ENCODE measurements around the gene MARCKSL1.

MARCKSL1 gene

DNA sequence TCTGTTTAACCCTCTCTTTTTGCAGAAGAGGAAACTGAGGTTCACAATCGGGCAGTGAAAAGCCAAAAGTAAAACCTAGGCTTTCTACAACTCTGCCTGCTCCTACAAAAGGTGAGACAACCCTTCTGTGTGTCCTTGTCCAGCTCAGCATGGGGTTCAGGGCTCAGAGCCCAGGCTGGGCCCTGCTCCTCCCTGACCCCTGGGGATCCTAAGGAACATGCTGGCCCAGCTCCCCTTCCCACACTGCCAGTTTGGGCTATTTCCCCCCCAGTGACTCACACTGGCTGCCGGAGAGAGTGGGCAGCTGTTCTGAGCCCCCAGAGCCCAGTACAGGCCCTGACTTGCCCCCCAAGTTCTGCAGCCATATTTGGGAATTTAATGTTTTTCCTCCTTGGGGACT lies 17.4 kb upstream of the MARCKSL1 start:
- no peak for DNase-seq (ENCODE audit: low read depth in 2 of 3, low spot score in 1 of 3)

DNA sequence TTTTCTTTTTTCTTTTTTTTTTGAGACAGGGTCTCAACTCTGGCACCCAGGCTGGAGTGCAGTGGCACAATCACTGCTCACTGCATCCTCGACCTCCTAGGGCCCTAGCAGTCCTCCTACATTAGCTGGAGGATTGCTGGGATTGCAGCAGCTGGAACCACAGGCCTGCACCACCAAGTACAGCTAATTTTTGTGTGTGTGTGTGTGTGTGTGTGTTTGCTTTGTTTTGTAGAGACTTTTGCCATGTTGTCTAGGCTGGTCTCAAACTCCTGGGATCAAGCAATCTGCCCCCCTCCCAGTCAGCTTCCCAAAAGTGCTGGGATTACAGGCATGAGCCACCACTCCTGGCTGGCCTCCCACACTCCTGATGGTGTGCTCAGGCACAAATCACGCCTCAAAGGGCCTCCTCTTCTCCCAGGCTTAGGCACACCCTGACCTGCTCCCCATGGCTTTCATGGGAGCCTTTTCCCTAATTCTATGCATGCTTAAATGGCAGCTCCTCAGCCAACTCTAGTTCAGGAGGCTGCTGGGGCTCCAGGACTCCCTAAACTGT lies 16.9 kb upstream of the MARCKSL1 start:
- DNase-seq (ENCODE audit: low read depth in 2 of 3, low spot score in 1 of 3): no peak

DNA sequence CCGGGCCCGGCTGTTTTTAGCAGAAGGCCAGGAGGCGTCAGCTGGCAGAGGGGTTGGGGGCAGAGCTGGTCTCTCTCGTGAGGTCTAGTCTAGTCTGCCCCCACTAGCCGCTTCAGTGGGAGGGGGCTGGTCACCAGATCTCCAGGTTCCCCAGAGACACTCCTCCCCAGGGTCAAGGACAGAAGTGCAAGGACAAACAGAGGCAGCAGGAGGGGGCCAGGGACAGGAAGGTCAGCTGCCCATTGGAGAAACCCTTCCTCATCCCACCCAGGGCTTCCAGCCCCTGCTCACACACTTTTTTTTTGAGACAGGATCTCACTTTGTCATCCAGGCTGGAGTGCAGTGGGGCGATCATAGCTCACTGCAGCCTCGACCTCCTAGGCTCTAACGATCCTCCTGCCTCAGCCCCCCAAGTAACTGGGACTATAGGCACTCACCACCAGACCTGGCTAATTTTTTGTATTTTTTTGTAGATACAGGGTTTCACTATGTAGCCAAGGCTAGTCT lies 16.3 kb upstream of the MARCKSL1 start:
- no peak for DNase-seq (ENCODE audit: low read depth in 2 of 3, low spot score in 1 of 3)

DNA sequence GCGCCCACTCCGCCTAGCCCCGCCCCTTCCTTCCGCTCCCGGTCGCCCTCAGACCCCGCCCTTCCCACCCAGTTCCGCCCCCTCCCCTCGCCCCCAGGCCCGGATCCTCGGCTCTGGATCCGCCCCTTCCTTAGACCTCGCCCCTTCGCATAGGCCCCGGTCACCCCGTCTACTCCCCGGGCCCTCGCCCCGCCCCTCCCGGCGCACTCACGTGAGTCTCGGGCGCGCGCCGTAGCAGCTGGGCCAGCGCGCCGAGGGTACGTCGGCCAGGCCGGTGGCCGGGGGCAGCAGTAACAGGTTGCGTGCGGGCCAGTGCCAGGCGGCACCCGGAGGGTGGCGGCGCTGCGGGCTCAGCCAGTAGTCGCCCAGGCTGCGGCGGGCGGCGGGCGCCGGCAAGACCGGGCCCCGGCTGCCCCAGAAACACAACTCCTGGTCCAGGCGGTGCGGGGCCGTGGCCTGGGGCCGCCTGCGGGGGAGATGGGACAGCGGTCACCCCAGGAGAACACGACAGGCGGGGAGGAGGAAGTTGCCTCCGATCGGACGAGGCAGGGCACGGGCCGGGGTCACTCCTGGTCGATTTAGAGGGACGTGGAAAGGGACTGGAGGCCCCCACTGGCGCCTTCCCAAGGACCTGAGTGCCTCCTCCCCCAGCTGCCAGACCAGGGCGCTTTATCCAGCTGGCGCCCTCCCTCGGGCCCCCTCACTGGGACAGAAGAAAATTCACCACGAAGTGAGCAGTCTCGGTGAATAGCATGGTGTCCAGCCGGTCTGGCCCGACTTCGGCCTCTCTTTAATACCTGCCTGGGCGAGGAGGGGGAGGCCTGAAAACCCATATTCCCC lies 15.6 kb upstream of the MARCKSL1 start:
- peak; percentile 82 to 89 (median 85) for DNase-seq (ENCODE audit: low read depth in 2 of 3, low spot score in 1 of 3)

DNA sequence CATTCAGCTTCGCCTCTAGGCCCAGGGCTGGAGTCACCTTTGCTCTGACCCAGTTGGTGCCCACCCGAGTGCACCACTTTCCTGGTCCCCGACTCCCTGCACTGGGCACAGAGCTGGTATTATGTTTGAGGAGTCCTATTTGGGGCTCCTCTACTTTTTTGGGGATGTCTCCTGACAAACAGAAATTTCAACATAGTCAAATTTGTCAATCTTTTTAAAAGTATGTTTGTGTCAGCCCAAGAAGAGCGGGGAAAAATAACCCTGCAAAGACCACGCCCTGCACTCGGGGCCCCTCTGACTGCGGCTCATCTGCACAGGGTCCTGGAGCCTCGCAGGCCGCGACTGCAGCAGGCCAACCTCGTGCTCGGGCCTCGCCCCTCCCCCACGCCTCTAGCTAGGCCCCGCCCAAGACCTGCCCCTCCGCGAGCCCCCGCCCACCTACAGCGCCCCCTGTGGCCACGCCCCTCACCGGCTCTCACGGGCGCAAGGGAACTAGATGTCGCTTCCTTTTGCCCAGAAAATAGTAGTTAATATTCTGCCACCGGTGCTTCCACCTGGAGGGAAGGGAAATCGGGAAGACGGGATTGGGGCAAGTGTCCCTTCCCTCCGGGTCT lies 14.9 kb upstream of the MARCKSL1 start:
- DNase-seq (ENCODE audit: low read depth in 2 of 3, low spot score in 1 of 3): peak; percentile 70 to 79 (median 75)

DNA sequence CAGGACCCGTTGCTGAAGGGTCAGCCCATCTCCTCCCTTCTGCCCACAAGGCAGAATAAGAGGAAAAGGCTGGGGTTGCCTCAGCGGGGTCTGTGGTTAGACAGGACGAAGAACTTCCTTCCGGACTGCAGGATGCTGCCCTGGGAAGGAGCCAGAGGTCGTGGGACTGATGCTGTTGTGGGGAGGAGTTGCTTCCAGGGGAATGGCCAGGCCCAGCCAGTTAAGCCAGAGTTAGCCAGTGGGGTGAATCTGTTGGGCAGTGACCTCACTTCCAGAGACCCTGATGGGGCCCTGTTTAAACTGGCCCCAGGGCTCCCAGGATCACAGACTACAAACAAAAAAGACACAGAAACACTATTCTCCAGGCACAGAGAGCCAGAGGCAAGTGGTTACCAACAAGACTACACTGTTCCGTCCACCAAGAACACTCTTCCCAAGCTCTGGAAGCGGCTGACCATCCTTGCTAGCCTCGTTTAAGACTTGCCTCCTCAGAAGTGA lies 13.2 kb upstream of the MARCKSL1 start:
- no peak for DNase-seq (ENCODE audit: low read depth in 2 of 3, low spot score in 1 of 3)

DNA sequence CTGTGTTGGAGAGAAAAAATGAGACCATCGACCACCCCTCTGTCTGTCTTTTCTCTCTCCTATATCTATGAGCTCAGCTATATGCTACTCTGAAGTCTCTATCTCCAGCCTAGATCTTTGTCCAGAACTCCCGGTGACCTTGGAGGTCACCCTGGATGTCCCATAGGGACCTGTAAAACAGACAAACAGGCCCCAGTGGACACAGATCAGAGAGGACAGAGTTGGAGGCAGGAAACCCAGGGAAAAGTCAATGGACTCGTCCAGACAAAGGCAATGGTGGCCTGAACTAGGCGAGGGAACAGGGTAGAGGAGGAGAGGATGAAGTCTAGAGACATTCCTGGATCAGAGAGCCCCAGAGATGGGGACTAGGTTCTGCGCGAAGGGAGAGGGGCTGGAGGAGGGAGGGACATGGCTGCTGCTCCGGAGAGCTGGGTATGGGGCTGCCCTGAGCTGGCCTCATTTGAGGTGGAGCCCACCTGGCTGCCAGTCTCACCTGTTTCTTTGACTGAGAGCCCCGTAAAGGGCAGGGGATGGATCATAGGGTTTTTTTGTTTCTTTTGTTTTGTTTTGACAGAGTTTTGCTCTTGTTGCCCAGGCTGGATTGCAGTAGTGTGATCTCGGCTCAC lies 10.6 kb upstream of the MARCKSL1 start:
- DNase-seq (ENCODE audit: low read depth in 2 of 3, low spot score in 1 of 3): no peak

DNA sequence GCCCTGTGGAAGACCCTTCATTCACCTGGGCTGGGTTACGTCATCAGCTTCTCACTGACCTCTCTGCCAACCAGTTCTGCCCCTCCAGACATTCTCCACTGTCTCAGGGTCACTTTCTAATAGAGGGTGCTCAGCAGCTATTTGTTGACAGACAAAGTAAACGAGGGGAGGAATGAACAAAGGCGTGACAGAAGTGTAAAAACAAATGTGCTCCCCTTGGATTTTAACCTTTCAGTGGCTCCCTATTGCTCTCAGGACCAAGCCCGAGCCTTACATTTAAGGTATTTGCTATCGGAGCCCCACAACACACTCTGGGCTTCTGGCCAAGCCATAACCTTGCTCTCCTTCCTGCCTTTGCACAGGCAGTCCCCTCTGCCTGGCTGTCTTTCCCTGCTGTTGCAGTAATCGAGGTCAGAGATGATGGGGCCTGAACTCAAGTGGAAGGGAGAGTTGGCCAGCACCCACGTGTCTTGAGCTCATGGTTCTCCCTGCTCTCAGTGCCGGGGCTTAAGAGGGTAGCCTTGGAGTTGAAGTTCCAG lies 9.3 kb upstream of the MARCKSL1 start:
- DNase-seq (ENCODE audit: low read depth in 2 of 3, low spot score in 1 of 3): no peak

DNA sequence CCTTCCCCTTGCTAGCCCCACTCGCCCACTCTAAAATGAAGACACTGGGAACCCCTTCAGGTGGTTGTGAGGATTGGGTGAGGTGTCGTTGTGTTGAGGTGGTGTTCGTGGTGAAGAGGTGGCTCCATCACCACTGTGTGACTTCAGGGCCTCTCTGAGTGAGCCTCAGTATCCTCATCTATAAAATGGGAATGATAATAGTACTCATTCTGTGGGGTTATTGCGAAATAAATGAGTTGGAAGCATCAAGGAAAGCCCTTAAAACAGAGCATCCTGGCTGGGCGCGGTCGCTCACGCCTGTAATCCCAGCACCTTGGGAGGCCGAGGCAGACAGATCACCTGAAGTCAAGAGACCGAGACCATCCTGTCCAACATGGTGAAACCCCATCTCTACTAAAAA lies 6.7 kb upstream of the MARCKSL1 start:
- DNase-seq (ENCODE audit: low read depth in 2 of 3, low spot score in 1 of 3): no peak

DNA sequence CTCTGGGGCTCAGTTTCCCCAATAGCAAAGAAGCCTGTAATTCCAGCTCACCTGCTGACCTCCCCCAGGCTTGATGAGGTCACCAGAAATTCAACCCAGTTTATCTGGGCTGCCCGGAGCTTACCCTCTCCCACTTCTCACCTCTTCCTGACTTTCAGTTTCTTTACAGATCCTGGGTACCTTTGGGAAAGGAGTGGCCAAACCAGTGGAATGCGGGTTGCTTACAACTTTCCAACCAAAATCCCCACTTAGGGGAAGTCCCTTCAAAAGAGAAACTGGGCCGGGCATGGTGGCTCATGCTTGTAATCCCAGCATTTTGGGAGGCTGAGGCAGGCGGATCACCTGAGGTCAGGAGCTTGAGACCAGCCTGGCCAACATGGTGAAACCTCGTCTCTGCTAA lies 5.9 kb upstream of the MARCKSL1 start:
- no peak for DNase-seq (ENCODE audit: low read depth in 2 of 3, low spot score in 1 of 3)

DNA sequence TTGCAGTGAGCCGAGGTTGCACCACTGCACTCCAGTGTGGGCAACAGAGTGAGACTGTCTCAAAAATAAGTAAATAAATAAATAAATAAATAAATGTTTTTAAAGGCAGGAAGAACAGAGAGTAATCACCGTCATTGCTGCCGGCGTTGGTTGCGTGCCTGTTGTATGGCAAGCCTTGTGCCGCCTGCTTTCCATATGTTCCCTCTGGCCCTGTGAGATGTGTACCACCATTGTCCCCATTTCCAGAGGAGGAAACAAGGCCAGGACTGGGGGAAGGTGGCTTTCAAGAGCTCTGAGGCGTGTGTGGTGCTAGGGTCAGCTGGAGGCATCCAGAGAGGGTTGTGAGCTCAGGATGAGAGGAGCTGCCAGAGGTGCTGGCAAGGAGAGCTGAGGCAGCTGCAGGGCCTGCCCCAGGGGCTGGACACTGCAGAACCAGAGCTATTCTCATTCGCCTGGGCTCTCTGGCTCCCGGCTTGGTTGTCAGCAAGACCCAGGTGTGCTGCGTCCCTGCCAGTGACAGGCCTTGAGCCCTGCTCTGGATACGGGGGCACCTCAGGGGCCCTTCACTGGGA lies 5.2 kb upstream of the MARCKSL1 start:
- DNase-seq (ENCODE audit: low read depth in 2 of 3, low spot score in 1 of 3): no peak

DNA sequence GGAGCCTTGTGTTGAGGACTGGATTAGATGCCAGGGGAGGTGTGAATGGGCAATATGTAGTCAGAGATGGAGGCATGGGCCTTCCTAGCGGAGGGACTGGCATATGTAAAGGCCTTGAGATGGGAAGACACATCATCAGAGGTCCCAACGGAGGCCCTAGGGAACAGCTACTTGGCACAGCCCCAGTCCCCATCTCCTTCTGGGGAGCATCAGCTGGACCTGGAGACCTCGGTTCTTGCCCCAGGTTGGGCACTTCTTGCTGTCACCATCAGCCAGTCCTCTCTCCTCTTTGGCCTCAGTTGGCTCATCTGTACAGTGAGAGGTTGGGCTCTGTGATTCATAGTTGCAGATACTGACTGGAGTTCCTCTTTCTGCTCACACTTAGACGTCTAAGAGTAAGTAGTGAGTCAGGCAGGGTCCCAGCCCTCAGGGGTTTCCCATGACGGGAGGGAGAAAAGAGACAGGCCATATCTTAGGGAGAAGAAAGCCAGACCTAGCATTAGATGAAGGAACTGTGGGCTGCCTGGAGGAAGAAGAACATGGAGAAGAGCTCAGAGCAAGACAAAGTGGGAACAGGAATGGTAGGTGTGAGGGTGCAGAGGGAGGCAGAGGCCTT lies 3.4 kb upstream of the MARCKSL1 start:
- peak in 1 of 3 donors; percentile 34 for DNase-seq (ENCODE audit: low read depth in 2 of 3, low spot score in 1 of 3)

DNA sequence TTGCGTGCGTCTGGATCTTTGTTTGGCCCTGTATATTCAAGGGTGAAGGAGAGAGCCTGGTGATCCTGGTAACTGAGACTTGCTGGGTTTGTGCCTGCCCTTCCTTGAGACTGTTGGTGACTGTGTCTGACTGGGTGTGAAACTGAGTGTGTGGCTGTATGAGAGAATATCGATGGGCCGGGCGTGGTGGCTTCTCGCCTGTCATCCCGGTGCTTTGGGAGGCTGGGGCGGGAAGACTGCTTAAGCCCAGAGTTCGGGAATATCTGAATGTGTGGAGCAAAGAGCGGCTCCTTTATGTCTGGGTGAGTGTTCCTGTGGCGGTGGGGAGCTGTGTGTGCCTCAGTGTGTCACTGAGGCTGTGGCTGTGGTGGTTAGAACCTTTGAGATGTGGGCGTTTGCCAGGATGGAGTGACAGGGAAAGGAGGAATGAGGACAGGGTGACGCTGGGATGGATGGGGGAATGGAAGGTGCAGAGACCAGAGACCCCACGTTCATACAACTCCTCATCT lies 2.7 kb upstream of the MARCKSL1 start:
- DNase-seq (ENCODE audit: low read depth in 2 of 3, low spot score in 1 of 3): no peak

DNA sequence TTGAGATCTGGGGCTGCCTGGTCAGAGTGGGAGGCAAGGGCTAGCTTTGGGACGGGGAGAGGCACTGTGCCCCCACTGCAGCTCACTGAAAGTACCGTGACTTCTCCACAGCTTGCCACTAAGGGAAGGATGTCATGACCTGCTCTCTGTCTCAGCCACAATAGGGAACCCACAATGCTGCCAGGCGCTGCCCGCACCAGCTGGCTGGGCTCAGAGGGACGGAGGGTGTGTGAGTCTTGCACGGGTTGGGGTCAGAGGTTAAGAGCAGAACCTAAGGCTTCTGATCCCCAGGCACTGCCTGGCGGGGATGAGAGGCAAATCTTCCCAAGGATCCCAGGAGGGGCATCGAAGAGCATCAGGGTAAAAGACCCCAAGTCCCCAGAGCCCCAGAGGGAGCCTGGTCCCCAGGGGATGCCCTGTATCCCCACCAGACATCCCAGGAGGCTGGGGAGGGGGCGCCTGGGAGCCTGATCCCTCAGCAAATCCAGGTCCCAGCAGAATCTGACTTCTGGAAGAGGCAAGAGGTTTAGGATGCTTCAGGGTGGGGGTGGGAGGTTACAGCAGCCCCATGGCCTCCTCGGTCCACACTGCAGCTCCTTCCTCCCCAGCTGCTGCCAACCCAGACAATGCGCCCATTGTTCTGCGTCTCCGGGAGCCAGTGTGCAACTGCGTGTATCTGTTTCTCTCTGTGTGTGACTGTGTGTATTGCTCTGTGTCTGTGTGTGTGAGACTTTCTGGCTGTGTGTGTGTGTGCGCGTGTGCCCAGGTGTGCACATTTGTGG lies 2.0 kb upstream of the MARCKSL1 start:
- DNase-seq (ENCODE audit: low read depth in 2 of 3, low spot score in 1 of 3): no peak

DNA sequence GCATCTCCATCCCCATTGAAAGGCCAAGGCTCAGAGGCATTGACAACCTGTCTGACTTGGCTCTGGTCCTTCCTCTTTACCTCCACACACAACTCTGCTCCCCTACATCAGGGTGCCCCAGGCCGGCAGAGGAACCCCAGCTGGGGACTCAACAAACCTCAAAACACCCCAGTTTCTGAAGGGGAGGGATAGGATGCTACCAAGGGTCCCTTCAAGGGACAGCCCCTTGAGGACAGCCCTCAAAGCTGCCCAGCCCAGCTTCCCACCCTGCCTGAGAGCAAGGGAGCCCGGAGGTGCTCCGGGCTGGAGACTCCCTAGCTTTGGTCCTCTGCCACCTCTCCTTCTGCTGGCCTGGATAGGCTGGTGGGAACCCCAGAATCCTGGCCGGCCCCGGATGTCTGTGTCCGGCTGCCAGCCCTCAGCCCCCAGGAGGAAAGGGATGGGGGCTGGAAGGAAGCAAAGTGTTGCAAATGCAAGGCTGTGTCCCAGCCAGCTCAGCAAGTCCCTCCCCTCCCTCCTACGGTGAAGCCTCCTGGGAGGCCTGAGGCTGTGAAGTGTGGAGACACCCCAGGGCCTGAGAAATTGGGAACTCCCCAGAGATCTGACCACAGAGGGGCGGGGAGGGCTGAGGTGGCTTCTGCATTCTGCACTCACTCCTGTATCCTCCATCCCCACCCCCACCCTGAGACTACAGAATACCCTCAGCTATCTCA lies 1.1 kb upstream of the MARCKSL1 start:
- peak; percentile 44 to 49 (median 48) for DNase-seq (ENCODE audit: low read depth in 2 of 3, low spot score in 1 of 3)

DNA sequence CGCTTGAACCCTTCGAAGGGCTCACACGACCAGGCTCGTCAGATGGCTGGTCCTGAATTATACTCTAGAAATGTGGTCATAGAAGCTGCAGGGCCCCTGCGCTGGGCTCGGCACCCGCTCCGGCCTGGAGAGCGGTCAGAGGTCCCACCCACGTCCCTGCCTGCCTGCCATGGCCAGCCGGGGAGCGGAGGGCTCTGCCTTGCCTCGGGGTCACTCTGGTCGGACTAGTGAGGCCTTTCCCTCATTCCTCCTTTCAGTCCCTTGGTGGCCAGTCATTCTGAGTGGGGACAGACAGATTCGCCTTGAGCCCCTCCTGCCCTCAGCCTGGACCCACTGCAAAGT lies 529 bp upstream of the MARCKSL1 start:
- no peak for DNase-seq (ENCODE audit: low read depth in 2 of 3, low spot score in 1 of 3)

DNA sequence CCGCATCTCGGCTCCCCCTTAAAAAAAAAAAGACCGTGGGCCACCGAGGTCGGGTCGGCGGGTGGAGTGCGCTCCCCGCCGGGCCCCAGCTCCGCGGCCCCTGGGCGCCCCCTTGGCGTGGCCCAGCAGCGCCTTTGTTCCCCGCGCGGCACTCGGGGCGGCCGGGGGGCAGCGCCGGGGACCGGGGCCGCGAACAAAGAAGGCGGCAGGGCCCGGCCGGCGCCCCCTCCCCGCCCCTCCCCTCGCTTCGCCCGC lies 571 bp downstream of the MARCKSL1 start:
- no peak for DNase-seq (ENCODE audit: low read depth in 2 of 3, low spot score in 1 of 3)

DNA sequence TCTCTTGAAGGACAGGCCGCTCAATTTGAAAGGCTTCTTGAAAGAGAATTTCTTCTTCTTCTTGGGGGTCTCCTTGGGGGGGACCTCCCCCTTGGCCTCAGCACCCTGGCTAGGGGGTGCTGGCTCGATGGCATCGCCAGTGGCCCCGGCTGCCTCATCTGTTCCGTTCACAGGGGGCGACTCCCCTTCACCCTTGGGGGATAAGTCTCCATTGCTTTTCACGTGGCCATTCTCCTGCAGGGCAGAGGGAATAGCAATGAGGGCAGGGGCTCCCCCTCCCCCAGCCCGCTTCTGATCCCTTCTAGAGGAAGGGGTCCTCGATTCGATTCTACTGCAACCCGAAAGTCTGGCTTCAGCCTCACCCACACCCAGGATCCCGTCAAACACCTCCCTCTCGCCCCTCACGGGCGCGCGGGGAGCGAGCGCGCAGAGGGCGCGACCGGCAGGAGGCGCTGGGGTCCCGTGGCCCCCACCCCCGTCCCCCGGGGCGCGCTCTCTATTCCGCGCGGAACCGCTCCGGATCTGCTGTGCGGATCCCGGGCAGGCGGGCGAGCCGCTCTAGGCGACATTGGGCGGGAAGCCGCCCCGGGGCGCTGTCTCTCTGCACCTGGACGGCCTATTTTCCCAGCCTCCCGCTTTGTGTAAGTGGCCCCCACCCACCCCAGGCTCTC lies 1.0 kb downstream of the MARCKSL1 start:
- peak in 2 of 3 donors; percentile 43 to 50 for DNase-seq (ENCODE audit: low read depth in 2 of 3, low spot score in 1 of 3)

All from stimulated activated CD4-positive, alpha-beta T cell treated with anti-CD3 and anti-CD28 coated beads, Interleukin-12 subunit alpha, Interleukin-12 subunit beta, amount 100 ng/mL, for 48 hours (primary cell).